RWPE2 (cell line): Measurements from ENCODE around the gene AURKAIP1.

ENCODE experiments used
- ATAC-seq: fragments of 200-7000 bp; cut with Tn5 transposase; 3 replicates; pipeline ENCODE4 v1.9.1; 2021; ENCODE audit warnings: low read depth
- DNase-seq: peaks from one replicate; pipeline ENCODE4 v3.0.0-alpha.2; 2020; ENCODE audit warnings: low spot score
- H3K27ac ChIP-seq: fragments of 450-650 bp; 2 replicates; pipeline ENCODE4 v1.5.1; 2017; ENCODE audit warnings: mild to moderate bottlenecking; ENCODE audit not compliant: poor library complexity, severe bottlenecking
- H3K27me3 ChIP-seq: fragments of 250-450 bp; sonication (Bioruptor Pico); 2 replicates; pipeline ENCODE4 v1.5.1; 2021; ENCODE audit warnings: mild to moderate bottlenecking, moderate library complexity; ENCODE audit not compliant: insufficient read depth, poor library complexity, severe bottlenecking
- H3K36me3 ChIP-seq: fragments of 250-450 bp; sonication (Bioruptor Pico); 2 replicates; pipeline ENCODE4 v1.5.1; 2020; ENCODE audit warnings: low read depth, mild to moderate bottlenecking, moderate library complexity
- H3K4me1 ChIP-seq: fragments of 250-450 bp; sonication (Bioruptor Pico); 2 replicates; pipeline ENCODE4 v1.5.1; 2021; ENCODE audit warnings: mild to moderate bottlenecking, moderate library complexity; ENCODE audit not compliant: insufficient read depth, poor library complexity, severe bottlenecking
- H3K4me3 ChIP-seq: fragments of 250-450 bp; sonication (Bioruptor Pico); 2 replicates; pipeline ENCODE4 v1.5.1; 2021; ENCODE audit warnings: mild to moderate bottlenecking, moderate library complexity; ENCODE audit not compliant: severe bottlenecking
- H3K9me3 ChIP-seq: fragments of 250-450 bp; sonication (Bioruptor Pico); 2 replicates; pipeline ENCODE4 v1.5.1; 2021; ENCODE audit warnings: mild to moderate bottlenecking, moderate library complexity; ENCODE audit not compliant: severe bottlenecking
- TF ChIP-seq, protein P1 (sequence below): fragments of 450-650 bp; IDR thresholded peaks from one replicate; pipeline ENCODE4 v1.5.1; 2017; ENCODE audit warnings: mild to moderate bottlenecking, moderate library complexity; ENCODE audit not compliant: poor library complexity, severe bottlenecking

The AURKAIP1 gene

DNA sequence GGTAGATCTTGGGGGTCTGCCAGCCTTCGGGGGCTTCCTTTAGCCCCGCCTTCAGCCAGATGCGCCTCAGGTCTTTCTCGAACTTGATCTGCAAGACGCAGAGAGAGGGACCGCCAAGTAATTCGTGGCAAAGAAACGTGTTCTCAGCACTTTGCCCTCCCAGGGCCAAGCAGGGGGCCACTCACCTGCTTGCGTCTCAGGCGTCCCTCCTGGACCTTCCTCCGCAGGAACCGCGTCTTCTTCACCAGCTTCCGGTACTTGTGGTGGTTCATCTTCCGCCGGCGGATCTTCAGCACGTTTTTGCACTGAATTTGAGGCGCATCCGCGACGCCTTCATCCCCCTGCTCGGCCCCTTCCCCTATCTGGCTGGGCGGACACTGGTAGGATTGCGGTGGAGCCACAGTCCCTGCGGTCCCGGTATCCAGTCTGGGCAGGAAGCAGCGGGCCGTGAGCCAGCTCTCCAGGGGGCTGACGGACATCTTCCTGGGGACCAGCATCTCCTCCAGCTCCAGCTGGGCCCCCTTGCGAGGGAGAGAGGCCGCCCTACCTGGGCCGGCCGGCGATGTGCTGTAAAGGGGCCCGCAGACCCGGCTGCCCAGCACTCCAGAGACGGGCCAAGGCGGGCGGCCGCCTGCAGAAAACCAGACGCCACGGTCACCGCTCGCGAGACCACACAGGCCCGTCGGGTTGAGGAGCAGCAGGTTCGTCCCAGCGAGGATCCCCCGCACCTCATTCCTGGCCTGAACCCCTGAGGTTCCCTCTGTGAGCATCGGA lies 1.0 kb downstream of the AURKAIP1 start:
- Histone ChIP-seq H3K27ac (peak overlapping the region; percentile 63), H3K4me1 (peaks cover 4% of the 10 kb centered on the region), H3K4me3 (peak overlapping the region; percentile 78), H3K36me3 (peaks cover 8% of the 10 kb centered on the region), H3K27me3 (no peaks in the 10 kb centered on the region), H3K9me3 (no peaks in the 10 kb centered on the region)
- TF ChIP-seq, protein P1, sequence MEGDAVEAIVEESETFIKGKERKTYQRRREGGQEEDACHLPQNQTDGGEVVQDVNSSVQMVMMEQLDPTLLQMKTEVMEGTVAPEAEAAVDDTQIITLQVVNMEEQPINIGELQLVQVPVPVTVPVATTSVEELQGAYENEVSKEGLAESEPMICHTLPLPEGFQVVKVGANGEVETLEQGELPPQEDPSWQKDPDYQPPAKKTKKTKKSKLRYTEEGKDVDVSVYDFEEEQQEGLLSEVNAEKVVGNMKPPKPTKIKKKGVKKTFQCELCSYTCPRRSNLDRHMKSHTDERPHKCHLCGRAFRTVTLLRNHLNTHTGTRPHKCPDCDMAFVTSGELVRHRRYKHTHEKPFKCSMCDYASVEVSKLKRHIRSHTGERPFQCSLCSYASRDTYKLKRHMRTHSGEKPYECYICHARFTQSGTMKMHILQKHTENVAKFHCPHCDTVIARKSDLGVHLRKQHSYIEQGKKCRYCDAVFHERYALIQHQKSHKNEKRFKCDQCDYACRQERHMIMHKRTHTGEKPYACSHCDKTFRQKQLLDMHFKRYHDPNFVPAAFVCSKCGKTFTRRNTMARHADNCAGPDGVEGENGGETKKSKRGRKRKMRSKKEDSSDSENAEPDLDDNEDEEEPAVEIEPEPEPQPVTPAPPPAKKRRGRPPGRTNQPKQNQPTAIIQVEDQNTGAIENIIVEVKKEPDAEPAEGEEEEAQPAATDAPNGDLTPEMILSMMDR: no peak
- ATAC-seq (no peak), DNase-seq (no peak)

DNA sequence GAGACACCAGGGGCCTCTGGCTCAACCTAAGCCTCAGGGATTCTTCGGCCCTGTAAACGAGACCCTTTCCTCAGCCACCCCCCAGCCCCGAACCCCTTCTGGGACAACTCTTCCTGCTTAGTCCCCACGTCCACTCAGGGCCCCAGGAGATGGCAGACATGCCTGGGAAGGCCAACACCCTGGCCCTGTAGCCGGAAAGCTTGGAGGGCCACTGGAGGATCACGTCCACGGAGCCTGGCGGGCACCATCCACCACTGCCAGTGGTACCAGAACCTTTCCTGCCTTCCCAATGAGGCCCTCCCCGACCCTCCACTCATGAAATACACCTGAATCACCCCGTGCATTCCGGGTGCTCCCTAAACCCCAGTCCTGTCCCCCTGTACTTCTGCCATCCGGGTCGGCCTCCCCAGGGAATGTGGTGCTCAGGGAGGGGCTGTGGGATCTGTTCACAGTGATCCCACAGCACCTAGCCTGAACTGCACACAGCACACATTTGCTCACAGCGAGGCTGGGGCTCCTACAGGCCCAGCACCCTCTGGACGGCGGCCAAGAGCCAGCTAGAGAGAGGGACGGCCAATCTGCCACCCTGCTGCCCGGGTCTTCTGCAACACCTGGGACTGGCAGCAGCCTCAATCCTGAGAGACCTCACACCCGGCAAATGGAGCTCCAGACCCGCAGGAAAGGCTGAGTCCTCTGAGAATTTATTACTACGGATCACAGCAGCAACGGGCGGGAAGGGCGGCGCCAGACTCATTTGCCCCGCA lies 1.8 kb downstream of the AURKAIP1 start:
- Histone ChIP-seq H3K27me3 (no peaks in the 10 kb centered on the region), H3K36me3 (peaks cover 8% of the 10 kb centered on the region), H3K4me3 (no peak overlapping the region), H3K4me1 (peaks cover 4% of the 10 kb centered on the region), H3K27ac (peak overlapping the region; percentile 63), H3K9me3 (no peaks in the 10 kb centered on the region)
- DNase-seq (no peak), ATAC-seq (no peak)
- TF ChIP-seq, protein P1: no peak

DNA sequence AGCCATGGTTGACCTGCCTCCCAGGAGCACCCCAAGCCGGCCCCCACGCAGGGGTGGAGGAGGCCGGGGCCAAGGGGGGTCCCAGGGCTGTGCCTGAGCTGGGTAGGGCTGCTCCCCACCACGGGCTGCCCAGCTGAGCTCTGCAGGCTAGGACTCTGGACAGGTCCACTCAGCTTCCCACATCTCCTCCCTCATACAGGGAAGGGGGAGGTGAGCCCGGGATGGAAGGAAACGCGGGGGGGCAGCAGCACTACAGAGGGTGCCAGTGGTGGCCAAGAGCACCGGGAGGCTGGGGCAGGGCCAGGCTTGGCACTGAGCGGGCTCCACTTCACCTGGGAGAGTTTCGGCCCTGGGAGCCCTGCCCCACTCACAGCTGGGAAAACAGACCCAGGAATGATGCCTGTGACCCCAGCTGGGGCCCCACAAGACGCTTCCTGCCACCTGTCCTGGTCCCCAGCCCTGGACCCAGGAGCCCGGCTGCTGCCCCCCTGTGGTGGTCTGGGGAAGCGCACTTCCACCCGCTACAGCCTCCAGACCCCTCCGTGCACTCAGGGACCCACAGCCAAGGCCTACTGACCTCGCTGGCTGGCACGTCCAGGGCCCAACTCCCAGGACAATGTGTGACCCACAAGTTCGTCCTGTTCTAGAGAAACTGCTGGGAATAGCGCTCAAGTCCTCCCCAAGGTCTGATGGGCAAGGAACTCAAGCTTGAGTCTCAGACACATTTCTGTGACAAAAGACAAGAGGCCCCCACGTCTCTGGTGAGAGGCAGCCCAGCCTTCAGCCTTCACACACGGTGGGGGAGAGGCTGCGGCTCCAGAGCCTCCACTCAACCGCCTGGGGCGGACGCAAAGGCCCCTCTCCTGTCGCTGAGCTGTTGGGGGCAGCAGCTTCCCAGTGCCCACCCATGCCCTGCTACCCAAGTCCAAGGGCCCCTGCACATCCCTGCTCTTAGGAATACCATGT lies 3.0 kb downstream of the AURKAIP1 start:
- Histone ChIP-seq H3K27ac (no peak overlapping the region), H3K36me3 (peaks cover 8% of the 10 kb centered on the region), H3K4me1 (peaks cover 4% of the 10 kb centered on the region), H3K27me3 (no peaks in the 10 kb centered on the region), H3K9me3 (no peaks in the 10 kb centered on the region), H3K4me3 (no peak overlapping the region)
- DNase-seq (no peak), ATAC-seq (peak; percentile 24; the same call in 2 of the 3 replicates)
- TF ChIP-seq, protein P1: peak; percentile 91

DNA sequence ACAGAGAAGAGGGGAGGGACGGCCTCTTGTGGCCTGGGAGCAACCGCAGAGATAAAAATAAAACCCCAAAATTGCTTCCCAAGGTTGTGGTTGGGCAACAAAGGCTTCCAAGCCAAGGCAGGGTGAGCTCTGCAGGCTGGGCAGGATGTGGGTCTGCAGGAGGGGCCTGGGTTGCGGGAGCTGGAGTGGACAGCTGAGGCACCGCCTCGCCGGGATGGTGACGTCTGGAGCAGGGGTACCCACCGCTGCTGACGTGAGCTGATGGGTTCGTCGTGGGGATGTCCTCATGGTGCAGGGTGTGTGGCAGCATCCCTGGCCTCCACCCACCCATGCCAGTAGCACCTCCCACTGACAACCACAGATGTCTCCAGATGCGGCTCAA lies 3.7 kb downstream of the AURKAIP1 start:
- Histone ChIP-seq H3K9me3 (no peaks in the 10 kb centered on the region), H3K36me3 (peaks cover 8% of the 10 kb centered on the region), H3K27ac (no peak overlapping the region), H3K27me3 (no peaks in the 10 kb centered on the region), H3K4me3 (no peak overlapping the region), H3K4me1 (peaks cover 4% of the 10 kb centered on the region)
- no peak for DNase-seq
- TF ChIP-seq, protein P1: no peak
- ATAC-seq: no peak
